SK-N-SH (cell line): ENCODE measurements around the gene E2F4. TPM values are rescaled to one million over a fixed set of nuclear protein-coding genes. Genes with fewer than 3 reads are reported as not detected.
A peak's percentile ranks its signal among the peaks of the same experiment; 100 is the strongest.

Experiments used
- CTCF ChIA-PET: fragments of 300-600, 350-600 bp; formaldehyde crosslinking; extraction: SDS; loops from one replicate; lab custom pipeline; 2021; lab: Yijun Ruan, JAX
- POLR2A ChIA-PET: fragments of 350-600 bp; sonication (Branson Sonifier 250); formaldehyde crosslinking; extraction: SDS; loops from one replicate; lab custom pipeline; 2020; ENCODE audit warnings: antibody characterized with exemption, inconsistent platforms; lab: Yijun Ruan, JAX
- DNase-seq: peaks from one replicate; pipeline ENCODE4 v3.0.0; 2012
- H2AFZ ChIP-seq: fragments of 200-600 bp; sonication (generic); 2 replicates; pipeline ENCODE4 v1.8.1; 2016; ENCODE audit warnings: antibody characterized with exemption, mild to moderate bottlenecking, low read depth
- H3F3A ChIP-seq: fragments of 200-600 bp; sonication (generic); replicated peaks from 2 replicates; pipeline ENCODE3; 2016; ENCODE audit warnings: antibody characterized with exemption, mild to moderate bottlenecking; ENCODE audit not compliant: insufficient read depth
- H3K27ac ChIP-seq, 2 experiments: fragments of 200-500 bp in 1 of 2; fragments of 200-600 bp in 1 of 2; sonication (Bioruptor generic) in 1 of 2; sonication (generic), shearing (Covaris generic) in 1 of 2; 2 replicates each; pipeline versions ENCODE4 v1.5.1 to v1.6.1; 2014 to 2016; ENCODE audit warnings: low read depth in 2 of 2, inconsistent platforms in 1 of 2, low read length in 1 of 2, mild to moderate bottlenecking in 1 of 2, mixed read lengths in 1 of 2
- H3K27me3 ChIP-seq: fragments of 200-600 bp; sonication (generic), shearing (Covaris generic); 2 replicates; pipeline ENCODE4 v1.6.1; 2016; ENCODE audit warnings: mixed run types; ENCODE audit not compliant: insufficient read depth
- H3K36me3 ChIP-seq, 2 experiments: fragments of 200-500 bp in 1 of 2; fragments of 200-600 bp in 1 of 2; sonication (Bioruptor generic) in 1 of 2; sonication (generic) in 1 of 2; replicated peaks in 1 of 2; 2 replicates each; pipeline versions ENCODE3 to v1.5.1; 2014 to 2016; ENCODE audit warnings: low read length in 1 of 2, mild to moderate bottlenecking in 1 of 2; ENCODE audit not compliant: insufficient read depth in 2 of 2, control insufficient read depth in 1 of 2
- H3K4me1 ChIP-seq, 2 experiments: fragments of 200-500 bp in 1 of 2; fragments of 200-600 bp in 1 of 2; sonication (Bioruptor generic) in 1 of 2; sonication (generic), shearing (Covaris generic) in 1 of 2; 2 replicates each; pipeline versions ENCODE4 v1.5.1 to v1.6.1; 2014 to 2016; ENCODE audit warnings: low read depth in 1 of 2, low read length in 1 of 2, mixed run types in 1 of 2; ENCODE audit not compliant: insufficient read depth in 2 of 2, control insufficient read depth in 1 of 2
- H3K4me2 ChIP-seq: fragments of 200-600 bp; sonication (generic), shearing (Covaris generic); 2 replicates; pipeline ENCODE4 v1.6.1; 2017; ENCODE audit warnings: mixed run types
- H3K4me3 ChIP-seq, 2 experiments: fragments of 200-500 bp in 1 of 2; fragments of 200-600 bp in 1 of 2; sonication (Bioruptor generic) in 1 of 2; sonication (generic), shearing (Covaris generic) in 1 of 2; 2 replicates each; pipeline versions ENCODE4 v1.5.1 to v1.8.1; 2014 to 2016; ENCODE audit warnings: low read depth in 2 of 2, inconsistent platforms in 1 of 2, low read length in 1 of 2, mild to moderate bottlenecking in 1 of 2, mixed read lengths in 1 of 2, moderate library complexity in 1 of 2
- H3K79me2 ChIP-seq: fragments of 200-600 bp; sonication (generic); 2 replicates; pipeline ENCODE4 v1.8.1; 2017; ENCODE audit warnings: mild to moderate bottlenecking; ENCODE audit not compliant: insufficient read depth
- H3K9ac ChIP-seq: fragments of 200-600 bp; sonication (generic); 2 replicates; pipeline ENCODE4 v1.6.1; 2017; ENCODE audit warnings: mixed run types
- H3K9me2 ChIP-seq: fragments of 200-600 bp; sonication (generic); 2 replicates; pipeline ENCODE4 v1.6.1; 2017; ENCODE audit warnings: mixed run types
- H3K9me3 ChIP-seq: fragments of 200-600 bp; sonication (generic); 2 replicates; pipeline ENCODE4 v1.6.1; 2017; ENCODE audit warnings: mixed run types, mild to moderate bottlenecking, moderate library complexity
- H4K20me1 ChIP-seq: fragments of 200-600 bp; sonication (generic); 2 replicates; pipeline ENCODE4 v1.6.1; 2017; ENCODE audit warnings: mild to moderate bottlenecking, mixed run types; ENCODE audit not compliant: insufficient read depth
- ELF1 ChIP-seq: IDR thresholded peaks from 2 replicates; pipeline ENCODE4 v1.4.0; 2012
- EP300 ChIP-seq, 2 experiments: IDR thresholded peaks; 2 replicates each; pipeline versions ENCODE4 v1.4.0 to v1.6.1; 2012; ENCODE audit warnings: borderline replicate concordance in 1 of 2, low read depth in 1 of 2, low read length in 1 of 2
- EZH2phosphoT487 ChIP-seq: fragments of 200-600 bp; sonication (generic); IDR thresholded peaks from 2 replicates; pipeline ENCODE4 v1.6.1; 2017; ENCODE audit warnings: low read depth, mixed run types, mild to moderate bottlenecking, antibody characterized with exemption, moderate library complexity, borderline replicate concordance
- FOSL2 ChIP-seq: IDR thresholded peaks from 2 replicates; pipeline ENCODE4 v1.4.0; 2012; ENCODE audit warnings: low read depth, mild to moderate bottlenecking, moderate library complexity, borderline replicate concordance
- FOXJ3 ChIP-seq: sonication (generic); formaldehyde crosslinking; IDR thresholded peaks from 2 replicates; pipeline ENCODE4 v1.5.1; 2020; ENCODE audit warnings: mild to moderate bottlenecking, missing genetic modification reagents
- GABPA ChIP-seq: IDR thresholded peaks from 2 replicates; pipeline ENCODE4 v1.4.0; 2012; ENCODE audit warnings: low read depth, mild to moderate bottlenecking
- GATA2 ChIP-seq: sonication (generic); formaldehyde crosslinking; IDR thresholded peaks from 2 replicates; pipeline ENCODE4 v1.5.0; 2020; ENCODE audit warnings: mild to moderate bottlenecking, missing genetic modification reagents
- JUND ChIP-seq: IDR thresholded peaks from 2 replicates; pipeline ENCODE4 v1.4.0; 2012
- MXI1 ChIP-seq: IDR thresholded peaks from 2 replicates; pipeline ENCODE4 v1.6.1; 2012; ENCODE audit warnings: mild to moderate bottlenecking, low read depth, low read length, improper control_type of control experiment
- NFIC ChIP-seq: IDR thresholded peaks from 2 replicates; pipeline ENCODE4 v1.4.0; 2012; ENCODE audit warnings: borderline replicate concordance
- POLR2AphosphoS5 ChIP-seq: IDR thresholded peaks from 2 replicates; pipeline ENCODE4 v1.6.1; 2012; ENCODE audit warnings: low read depth, low read length
- RCOR1 ChIP-seq: fragments of 150-350 bp; IDR thresholded peaks from 2 replicates; pipeline ENCODE4 v1.6.1; 2017; ENCODE audit warnings: antibody characterized with exemption, low read length
- RFX5 ChIP-seq: IDR thresholded peaks from 2 replicates; pipeline ENCODE4 v1.6.1; 2012; ENCODE audit warnings: mild to moderate bottlenecking, improper control_type of control experiment, low read length
- TAF1 ChIP-seq: IDR thresholded peaks from 2 replicates; pipeline ENCODE4 v1.6.1; 2012; ENCODE audit warnings: low read depth, mild to moderate bottlenecking, low read length, moderate library complexity, borderline replicate concordance
- TEAD4 ChIP-seq: IDR thresholded peaks from 2 replicates; pipeline ENCODE4 v1.4.0; 2012; ENCODE audit warnings: mild to moderate bottlenecking, borderline replicate concordance; ENCODE audit not compliant: insufficient read depth
- YY1 ChIP-seq: IDR thresholded peaks from 2 replicates; pipeline ENCODE4 v1.4.0; 2012; ENCODE audit warnings: low read depth, mild to moderate bottlenecking
- WGBS: methylation state at CpG from one replicate; pipeline ENCODE4 v1.1.6; 2017; ENCODE audit warnings: low lambda C conversion rate; 5-methylcytosine and 5-hydroxymethylcytosine counted together
- polyA plus RNA-seq, 3 experiments: library from polyadenylated mRNA; depleted of rRNA; stranded (reverse); fragments of >200 nt; gene quantifications; 2 replicates each; pipeline ENCODE4 v1.2.3, GENCODE V29; 2012
- TF ChIP-seq, protein P1 (sequence below): IDR thresholded peaks from 2 replicates; pipeline ENCODE4 v1.4.0; 2012; ENCODE audit warnings: low read depth, borderline replicate concordance
- TF ChIP-seq, protein P2 (sequence below): fragments of 200-600 bp; sonication (generic); IDR thresholded peaks from 2 replicates; pipeline ENCODE4 v1.6.1; 2017; ENCODE audit warnings: antibody characterized with exemption, mild to moderate bottlenecking, moderate library complexity
- TF ChIP-seq, protein P3 (sequence below): IDR thresholded peaks from 2 replicates; pipeline ENCODE4 v1.4.0; 2012; ENCODE audit warnings: low read depth
- TF ChIP-seq, protein P4 (sequence below): fragments of 150-350 bp; IDR thresholded peaks from 2 replicates; pipeline ENCODE4 v1.6.1; 2016; ENCODE audit warnings: mild to moderate bottlenecking, low read depth, low read length

E2F4 gene
- polyA plus RNA-seq, 1 of the 3 experiments (the other 2 are of a cell fraction): 168 TPM

DNA sequence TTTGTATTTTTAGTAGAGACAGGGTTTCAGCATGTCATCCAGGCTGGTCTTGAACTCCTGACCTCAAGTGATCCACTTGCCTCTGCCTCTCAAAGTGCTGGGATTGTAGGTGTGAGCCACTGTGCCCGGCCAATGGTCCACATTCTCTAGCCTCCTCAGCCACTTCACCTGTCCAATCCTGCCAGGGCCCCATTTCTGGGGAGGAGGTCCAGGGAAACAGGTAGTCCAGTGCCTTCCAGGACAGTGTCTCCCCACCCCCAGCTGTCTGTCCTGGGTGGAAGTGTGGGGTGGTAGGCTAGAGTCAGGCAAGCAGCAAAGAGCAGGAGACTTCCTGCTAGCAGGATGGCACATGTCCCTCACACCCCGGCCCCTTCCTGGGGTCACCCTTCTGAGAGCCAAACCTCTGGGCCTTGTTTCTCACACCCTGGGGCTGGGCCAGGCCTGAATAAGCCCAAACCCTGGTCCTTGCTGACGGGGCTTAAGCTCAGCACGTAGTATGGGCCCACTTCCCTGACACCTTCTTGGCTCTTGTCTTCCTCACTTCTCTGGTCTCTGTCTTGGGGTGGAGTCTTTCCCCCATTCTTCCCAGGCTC is 50.3 kb downstream of the E2F4 start:
- no peaks in the 10 kb centered on the region for H3K27me3 ChIP-seq
- DNase-seq: no peak
- TF ChIP-seq RFX5 (no peak), NFIC (no peak), EP300 (IDR thresholded peaks at IDR 0.05; ENCODE audit: borderline replicate concordance in 1 of 2, low read depth in 1 of 2, low read length in 1 of 2) (no peak), JUND (no peak), TAF1 (no peak), ELF1 (no peak), GATA2 (CRISPR knock-in tag) (no peak), TEAD4 (no peak), YY1 (no peak), FOSL2 (no peak), FOXJ3 (CRISPR knock-in tag) (no peak), EZH2phosphoT487 (no peak), MXI1 (no peak), RCOR1 (no peak), GABPA (no peak), POLR2AphosphoS5 (no peak)
- TF ChIP-seq, protein P1, sequence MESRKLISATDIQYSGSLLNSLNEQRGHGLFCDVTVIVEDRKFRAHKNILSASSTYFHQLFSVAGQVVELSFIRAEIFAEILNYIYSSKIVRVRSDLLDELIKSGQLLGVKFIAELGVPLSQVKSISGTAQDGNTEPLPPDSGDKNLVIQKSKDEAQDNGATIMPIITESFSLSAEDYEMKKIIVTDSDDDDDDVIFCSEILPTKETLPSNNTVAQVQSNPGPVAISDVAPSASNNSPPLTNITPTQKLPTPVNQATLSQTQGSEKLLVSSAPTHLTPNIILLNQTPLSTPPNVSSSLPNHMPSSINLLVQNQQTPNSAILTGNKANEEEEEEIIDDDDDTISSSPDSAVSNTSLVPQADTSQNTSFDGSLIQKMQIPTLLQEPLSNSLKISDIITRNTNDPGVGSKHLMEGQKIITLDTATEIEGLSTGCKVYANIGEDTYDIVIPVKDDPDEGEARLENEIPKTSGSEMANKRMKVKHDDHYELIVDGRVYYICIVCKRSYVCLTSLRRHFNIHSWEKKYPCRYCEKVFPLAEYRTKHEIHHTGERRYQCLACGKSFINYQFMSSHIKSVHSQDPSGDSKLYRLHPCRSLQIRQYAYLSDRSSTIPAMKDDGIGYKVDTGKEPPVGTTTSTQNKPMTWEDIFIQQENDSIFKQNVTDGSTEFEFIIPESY: no peak
- TF ChIP-seq, protein P2, sequence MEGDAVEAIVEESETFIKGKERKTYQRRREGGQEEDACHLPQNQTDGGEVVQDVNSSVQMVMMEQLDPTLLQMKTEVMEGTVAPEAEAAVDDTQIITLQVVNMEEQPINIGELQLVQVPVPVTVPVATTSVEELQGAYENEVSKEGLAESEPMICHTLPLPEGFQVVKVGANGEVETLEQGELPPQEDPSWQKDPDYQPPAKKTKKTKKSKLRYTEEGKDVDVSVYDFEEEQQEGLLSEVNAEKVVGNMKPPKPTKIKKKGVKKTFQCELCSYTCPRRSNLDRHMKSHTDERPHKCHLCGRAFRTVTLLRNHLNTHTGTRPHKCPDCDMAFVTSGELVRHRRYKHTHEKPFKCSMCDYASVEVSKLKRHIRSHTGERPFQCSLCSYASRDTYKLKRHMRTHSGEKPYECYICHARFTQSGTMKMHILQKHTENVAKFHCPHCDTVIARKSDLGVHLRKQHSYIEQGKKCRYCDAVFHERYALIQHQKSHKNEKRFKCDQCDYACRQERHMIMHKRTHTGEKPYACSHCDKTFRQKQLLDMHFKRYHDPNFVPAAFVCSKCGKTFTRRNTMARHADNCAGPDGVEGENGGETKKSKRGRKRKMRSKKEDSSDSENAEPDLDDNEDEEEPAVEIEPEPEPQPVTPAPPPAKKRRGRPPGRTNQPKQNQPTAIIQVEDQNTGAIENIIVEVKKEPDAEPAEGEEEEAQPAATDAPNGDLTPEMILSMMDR: no peak
- TF ChIP-seq, protein P3, sequence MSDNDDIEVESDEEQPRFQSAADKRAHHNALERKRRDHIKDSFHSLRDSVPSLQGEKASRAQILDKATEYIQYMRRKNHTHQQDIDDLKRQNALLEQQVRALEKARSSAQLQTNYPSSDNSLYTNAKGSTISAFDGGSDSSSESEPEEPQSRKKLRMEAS: no peak
- TF ChIP-seq, protein P4, sequence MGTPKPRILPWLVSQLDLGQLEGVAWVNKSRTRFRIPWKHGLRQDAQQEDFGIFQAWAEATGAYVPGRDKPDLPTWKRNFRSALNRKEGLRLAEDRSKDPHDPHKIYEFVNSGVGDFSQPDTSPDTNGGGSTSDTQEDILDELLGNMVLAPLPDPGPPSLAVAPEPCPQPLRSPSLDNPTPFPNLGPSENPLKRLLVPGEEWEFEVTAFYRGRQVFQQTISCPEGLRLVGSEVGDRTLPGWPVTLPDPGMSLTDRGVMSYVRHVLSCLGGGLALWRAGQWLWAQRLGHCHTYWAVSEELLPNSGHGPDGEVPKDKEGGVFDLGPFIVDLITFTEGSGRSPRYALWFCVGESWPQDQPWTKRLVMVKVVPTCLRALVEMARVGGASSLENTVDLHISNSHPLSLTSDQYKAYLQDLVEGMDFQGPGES: no peak
- peak overlapping the region; percentile 67 for H3K9ac ChIP-seq
- 89% methylated on average over 3 of the region's 4 CpGs for WGBS
- H3K4me2 ChIP-seq: peak overlapping the region; percentile 59
- peaks cover 73% of the 10 kb centered on the region for H3K79me2 ChIP-seq
- no peaks in the 10 kb centered on the region for H3K9me3 ChIP-seq
- H2AFZ ChIP-seq: no peak overlapping the region
- ChIA-PET POLR2A (no interaction called here), CTCF (no interaction called here)
- H3K27ac ChIP-seq: peak overlapping the region in 1 of 2 experiments; percentile 96; a peak in 2 of 4 replicates
- H3K4me3 ChIP-seq: no peak overlapping the region
- peaks cover 33 to 54% of the 10 kb centered on the region in 2 experiments; a peak in 3 of 4 replicates for H3K4me1 ChIP-seq
- H3K9me2 ChIP-seq: no peaks in the 10 kb centered on the region
- peaks cover 19 to 23% of the 10 kb centered on the region in 2 experiments for H3K36me3 ChIP-seq
- peaks cover 53% of the 10 kb centered on the region for H3F3A ChIP-seq
- H4K20me1 ChIP-seq: no peaks in the 10 kb centered on the region
